ENCODE measurements around the gene GSTCD. TPM values are rescaled to one million over a fixed set of nuclear protein-coding genes. Genes with fewer than 3 reads are reported as not detected.

Gene GSTCD
- total RNA-seq, 1 donor from 2014 or later: 7.4 TPM

GRCh38 chr4:105822061-105822460, 113.5 kb downstream of the GSTCD start:
- Mint-ChIP-seq H3K36me3 (ENCODE audit: low read depth) (peaks cover 1% of the 10 kb centered on the region), H3K4me1 (ENCODE audit: low read depth) (peaks cover 12% of the 10 kb centered on the region), H3K27me3 (ENCODE audit: low read depth) (no peaks in the 10 kb centered on the region), H3K27ac (ENCODE audit: unreplicated experiment) (no peak overlapping the region), H3K4me3 (ENCODE audit: unreplicated experiment) (no peak overlapping the region), H3K9me3 (ENCODE audit: low read depth) (no peaks in the 10 kb centered on the region)
- no peak for DNase-seq (ENCODE audit: low spot score)
- no peak for TF ChIP-seq CTCF (IDR thresholded peaks at IDR 0.05)

- H3K9me3 Mint-ChIP-seq (ENCODE audit: low read depth): no peaks in the 10 kb centered on the region
- DNase-seq (ENCODE audit: low spot score): no peak
- TF ChIP-seq CTCF (IDR thresholded peaks at IDR 0.05): no peak
- H3K4me1 Mint-ChIP-seq (ENCODE audit: low read depth): no peaks in the 10 kb centered on the region
- H3K27me3 Mint-ChIP-seq (ENCODE audit: low read depth): no peaks in the 10 kb centered on the region
- no peak overlapping the region for H3K4me3 Mint-ChIP-seq (ENCODE audit: unreplicated experiment)
- H3K27ac Mint-ChIP-seq (ENCODE audit: unreplicated experiment): no peak overlapping the region
- H3K36me3 Mint-ChIP-seq (ENCODE audit: low read depth): peaks cover 4% of the 10 kb centered on the region
These were observed 119.5 kb downstream of the GSTCD start for GRCh38 chr4:105828074-105828473.

GRCh38 chr4:105831189-105831588, 122.6 kb downstream of the GSTCD start:
- Mint-ChIP-seq H3K36me3 (ENCODE audit: low read depth) (peaks cover 5% of the 10 kb centered on the region), H3K4me1 (ENCODE audit: low read depth) (no peaks in the 10 kb centered on the region), H3K4me3 (ENCODE audit: unreplicated experiment) (no peak overlapping the region), H3K27ac (ENCODE audit: unreplicated experiment) (no peak overlapping the region), H3K9me3 (ENCODE audit: low read depth) (no peaks in the 10 kb centered on the region), H3K27me3 (ENCODE audit: low read depth) (no peaks in the 10 kb centered on the region)
- no peak for TF ChIP-seq CTCF (IDR thresholded peaks at IDR 0.05)
- DNase-seq (ENCODE audit: low spot score): no peak

- Mint-ChIP-seq H3K36me3 (ENCODE audit: low read depth) (peaks cover 4% of the 10 kb centered on the region), H3K9me3 (ENCODE audit: low read depth) (peaks cover 5% of the 10 kb centered on the region), H3K27ac (ENCODE audit: unreplicated experiment) (no peak overlapping the region), H3K27me3 (ENCODE audit: low read depth) (no peaks in the 10 kb centered on the region), H3K4me3 (ENCODE audit: unreplicated experiment) (no peak overlapping the region), H3K4me1 (ENCODE audit: low read depth) (no peaks in the 10 kb centered on the region)
- no peak for TF ChIP-seq CTCF (IDR thresholded peaks at IDR 0.05)
- no peak for DNase-seq (ENCODE audit: low spot score)
These were observed 126.6 kb downstream of the GSTCD start for GRCh38 chr4:105835177-105835576.

GRCh38 chr4:105836537-105836936, 128.0 kb downstream of the GSTCD start:
- H3K4me3 Mint-ChIP-seq (ENCODE audit: unreplicated experiment): no peak overlapping the region
- H3K4me1 Mint-ChIP-seq (ENCODE audit: low read depth): peaks cover 6% of the 10 kb centered on the region
- H3K9me3 Mint-ChIP-seq (ENCODE audit: low read depth): peaks cover 5% of the 10 kb centered on the region
- no peak for DNase-seq (ENCODE audit: low spot score)
- H3K27me3 Mint-ChIP-seq (ENCODE audit: low read depth): no peaks in the 10 kb centered on the region
- no peak for TF ChIP-seq CTCF (IDR thresholded peaks at IDR 0.05)
- H3K36me3 Mint-ChIP-seq (ENCODE audit: low read depth): peaks cover 4% of the 10 kb centered on the region
- no peak overlapping the region for H3K27ac Mint-ChIP-seq (ENCODE audit: unreplicated experiment)

All from chondrocyte (in vitro differentiated cells).